K562 (cell line): Measurements from ENCODE around the gene TRPC4AP. TPM values are rescaled to one million over a fixed set of nuclear protein-coding genes. Genes with fewer than 3 reads are reported as not detected.

Experiments used
- ATF6 ChIP-seq: sonication (generic); formaldehyde crosslinking; IDR thresholded peaks from 2 replicates; pipeline ENCODE4 v1.4.0; 2020; ENCODE audit warnings: mild to moderate bottlenecking, missing genetic modification reagents
- BACH1 ChIP-seq: fragments of 200-800 bp; sonication (Bioruptor generic); IDR thresholded peaks from 2 replicates; pipeline ENCODE4 v1.6.1; 2016; ENCODE audit warnings: missing genetic modification characterization, missing compliant biosample characterization
- BCOR ChIP-seq: fragments of 450-650 bp; IDR thresholded peaks from 2 replicates; pipeline ENCODE4 v1.6.1; 2016
- DPF2 ChIP-seq: fragments of 450-650 bp; IDR thresholded peaks from 2 replicates; pipeline ENCODE4 v1.6.1; 2016
- E2F1 ChIP-seq: sonication (generic); formaldehyde crosslinking; IDR thresholded peaks from 2 replicates; pipeline ENCODE4 v1.8.1; 2023; ENCODE audit warnings: mild to moderate bottlenecking, missing genetic modification reagents, moderate library complexity
- MAZ ChIP-seq, 2 experiments: fragments of 450-650 bp in 1 of 2; sonication (generic) in 1 of 2; formaldehyde crosslinking; IDR thresholded peaks in 1 of 2; conservative IDR thresholded peaks in 1 of 2; 2 replicates each; pipeline versions ENCODE4 v1.4.0 to v1.5.0; 2020; ENCODE audit warnings: mild to moderate bottlenecking in 1 of 2, missing genetic modification reagents in 1 of 2
- MYC ChIP-seq, 2 experiments: fragments of 250-450 bp in 1 of 2; sonication (Bioruptor Pico) in 1 of 2; IDR thresholded peaks; 2 replicates each; pipeline versions ENCODE4 v1.5.1 to v1.6.1; 2012 to 2021; ENCODE audit warnings: low read depth in 2 of 2, borderline replicate concordance in 1 of 2, improper control_type of control experiment in 1 of 2, low read length in 1 of 2, mild to moderate bottlenecking in 1 of 2, moderate library complexity in 1 of 2
- NR2C1 ChIP-seq, 2 experiments: fragments of 450-650 bp; IDR thresholded peaks; 2 replicates each; pipeline ENCODE4 v1.6.1; 2017; ENCODE audit warnings: mild to moderate bottlenecking in 2 of 2, antibody characterized with exemption in 1 of 2, inconsistent platforms in 1 of 2, missing compliant biosample characterization in 1 of 2, missing genetic modification characterization in 1 of 2
- PML ChIP-seq: IDR thresholded peaks from 2 replicates; pipeline ENCODE4 v1.6.1; 2012; ENCODE audit warnings: low read length, inconsistent platforms
- PRDM10 ChIP-seq: fragments of 450-650 bp; IDR thresholded peaks from 2 replicates; pipeline ENCODE4 v1.6.1; 2018; ENCODE audit not compliant: partially characterized antibody
- SMARCC2 ChIP-seq: fragments of 450-650 bp; IDR thresholded peaks from 2 replicates; pipeline ENCODE4 v1.6.1; 2017; ENCODE audit warnings: antibody characterized with exemption, moderate library complexity, mild to moderate bottlenecking, low read depth
- TCFL5 ChIP-seq: fragments of 250-450 bp; sonication (Bioruptor Pico); conservative IDR thresholded peaks from 2 replicates; pipeline ENCODE4 v1.6.1; 2021; ENCODE audit warnings: mild to moderate bottlenecking, moderate library complexity, matching md5 sums
- ZBTB9 ChIP-seq: fragments of 450-650 bp; formaldehyde crosslinking; IDR thresholded peaks from 2 replicates; pipeline ENCODE4 v1.4.0; 2020; ENCODE audit warnings: mild to moderate bottlenecking, moderate library complexity
- ZNF551 ChIP-seq: fragments of 250-450 bp; sonication (Bioruptor Pico); IDR thresholded peaks from 2 replicates; pipeline ENCODE4 v1.5.0; 2021; ENCODE audit warnings: mild to moderate bottlenecking, moderate library complexity
- polyA plus RNA-seq, 8 experiments: library from polyadenylated mRNA; depleted of rRNA in 4 of 8; stranded (reverse) in 5 of 8; unstranded in 3 of 8; fragments of >200 nt; fragmentation: Nextera tagmentation in 2 of 8; fragmentation: Illumina TruSeq in 1 of 8; extraction: Ambion mirVana in 2 of 8; extraction: Trizol in 1 of 8; gene quantifications; 2 replicates each; pipeline versions ENCODE4 v1.2.1 to v1.2.3, GENCODE V29; 2011 to 2014; ENCODE audit warnings: inconsistent platforms in 1 of 8, missing spikeins in 1 of 8
- total RNA-seq, 7 experiments: library from RNA; depleted of rRNA in 6 of 7; stranded (reverse); fragments of >200 nt in 6 of 7; fragmentation: Illumina TruSeq in 2 of 7; extraction: Trizol in 2 of 7; gene quantifications; 2 replicates each; pipeline versions ENCODE4 v1.2.1 to v1.2.3, GENCODE V29; 2011 to 2021; ENCODE audit warnings: low replicate concordance in 1 of 7

TRPC4AP gene
- total and polyA plus RNA-seq, 9 of the 15 experiments (the other 6 are each of a cell fraction or from before 2014, with no cell fraction given) = 2.3 to 70.3 (median 33.3) TPM

GRCh38 chr20:35120012-35120701 lies 27.6 kb upstream of the TRPC4AP start (continued):
- TF ChIP-seq PRDM10 (peak; percentile 11), ZBTB9 (CRISPR knock-in tag) (peak; percentile 76; the same call in 1 of the 2 replicates), DPF2 (peak; percentile 99), BCOR (peak; percentile 32; the same call in 1 of the 2 replicates), SMARCC2 (peak; percentile 96), MAZ (CRISPR knock-in tag; conservative IDR thresholded peaks at IDR 0.05 in 1 of 2, IDR thresholded peaks at IDR 0.05 in 1 of 2) (0 out of 4 replicates have a peak, but pooled peaks of 1 of the 2 experiments have one; percentile 43), ZNF551 (no peak), PML (peak; percentile 65; the same call in 1 of the 2 replicates), TCFL5 (no peak), NR2C1 (IDR thresholded peaks at IDR 0.05) (0 out of 2 replicates have a peak, but pooled peaks have one; percentile 51), NR2C1 (tag; IDR thresholded peaks at IDR 0.05) (peak; percentile 78), BACH1 (tag) (peak; percentile 63; the same call in 1 of the 2 replicates), ATF6 (CRISPR knock-in tag) (no peak), MYC (IDR thresholded peaks at IDR 0.05; ENCODE audit: low read depth, low read length) (peak; percentile 48; the same call in 1 of the 2 replicates), MYC (CRISPR knock-in tag; IDR thresholded peaks at IDR 0.05; ENCODE audit: borderline replicate concordance, low read depth) (no peak), E2F1 (CRISPR knock-in tag) (no peak)
